Activated CD4-positive, alpha-beta T cell treated with anti-CD3 and anti-CD28 coated beads for 48 hours (primary cell): ENCODE measurements around the gene S100A5.
A peak's percentile ranks its signal among the peaks of the same experiment; 100 is the strongest.
"Not testable (repeated sequence)": the region's sequence is repeated elsewhere in the genome, so short reads cannot be mapped to it uniquely, and the experiment has no call there.

ENCODE experiments used
- DNase-seq: peaks from one replicate; pipeline ENCODE4 v3.0.0-alpha.2; 2020

Gene S100A5

DNA sequence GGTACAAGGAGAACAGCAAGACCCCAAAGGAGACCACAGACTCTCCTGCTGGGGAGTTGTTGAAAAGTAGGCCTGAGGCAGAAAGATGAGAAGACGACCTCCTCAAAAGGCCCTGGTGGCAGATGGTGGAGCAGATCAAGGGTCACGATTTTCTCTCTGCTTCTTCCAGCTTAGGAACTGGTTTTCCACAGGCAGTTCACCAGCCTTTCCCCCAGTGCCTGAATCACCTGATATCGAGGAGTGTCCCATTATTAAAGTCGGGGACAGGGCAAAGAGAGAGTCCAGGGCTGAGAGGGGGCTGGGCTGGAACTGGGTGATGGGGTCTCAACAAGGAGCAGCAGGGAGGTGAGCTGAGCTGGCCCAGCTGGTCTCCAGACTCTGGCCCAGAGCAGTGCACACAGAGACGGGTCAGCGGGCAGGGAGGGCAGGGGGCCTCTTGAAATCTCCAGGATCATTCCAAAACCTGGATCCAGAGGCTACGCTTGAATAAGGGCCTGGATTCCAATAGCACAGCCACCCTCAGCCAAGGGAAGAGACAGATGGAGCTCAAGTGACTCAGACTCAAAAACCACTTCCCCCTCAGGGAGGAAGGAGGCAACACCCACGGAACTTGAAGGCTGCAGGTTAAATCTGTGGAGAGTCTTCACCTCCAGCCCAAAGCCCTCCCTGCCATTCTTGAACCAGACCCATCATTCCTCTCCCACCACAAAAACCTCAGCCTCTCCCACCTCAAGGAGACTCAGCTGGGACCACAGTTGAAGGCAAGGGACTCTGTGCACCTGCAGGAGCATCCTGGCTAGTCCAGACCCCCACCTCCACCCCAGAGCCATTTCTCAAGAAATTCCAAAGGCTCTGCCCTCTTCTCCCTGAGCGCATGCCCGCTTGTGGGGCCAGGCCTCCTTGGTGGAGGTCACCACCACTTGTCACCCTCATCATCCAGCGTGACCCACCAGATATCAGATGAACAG is at the start of gene S100A5:
S100A5 (minus strand) TSS at position 541 of the 968 bp plus-strand sequence. CDS start 743 bp downstream, outside the sequence.
- DNase-seq: peak; percentile 61

DNA sequence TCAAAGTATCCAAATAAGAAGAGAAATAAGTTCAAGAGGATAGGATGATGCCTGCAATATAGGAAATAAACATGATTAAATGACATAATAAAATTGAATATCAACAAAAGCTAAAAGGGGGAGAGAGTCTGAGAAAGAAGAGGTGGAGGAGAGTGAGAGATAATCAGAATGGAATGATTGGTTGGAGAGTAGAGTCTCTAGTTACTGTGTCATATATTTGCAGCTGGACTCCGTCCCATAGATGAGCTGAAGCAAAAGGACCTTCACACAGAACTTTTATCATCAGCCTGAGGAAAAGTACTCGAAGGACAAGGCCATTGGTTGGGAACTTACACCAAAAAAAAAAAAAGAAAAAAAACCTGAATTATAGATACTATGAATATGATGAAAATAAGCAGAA is 47.7 kb upstream of the S100A5 start:
- no peak for DNase-seq

DNA sequence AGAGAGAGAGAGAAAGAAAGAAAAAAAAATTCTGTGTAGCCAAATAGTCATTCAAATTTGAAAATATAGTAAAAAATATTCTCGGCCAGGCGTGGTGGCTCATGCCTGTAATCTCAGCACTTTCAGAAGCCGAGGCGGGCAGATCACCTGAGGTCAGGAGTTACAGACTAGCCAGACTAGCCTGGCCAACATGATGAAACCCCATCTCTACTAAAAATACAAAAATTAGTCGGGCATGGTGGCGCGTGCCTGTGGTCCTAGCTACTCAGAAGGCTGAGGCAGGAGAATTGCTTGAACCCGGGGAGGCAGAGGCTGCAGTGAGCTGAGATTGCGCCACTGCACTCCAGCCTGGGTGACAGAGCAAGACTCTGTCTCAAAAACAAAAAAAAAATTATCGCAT is 47.3 kb upstream of the S100A5 start:
- DNase-seq: not testable (repeated sequence)

GRCh38 chr1:153587314-153587713 is 46.6 kb upstream of the S100A5 start:
- DNase-seq: no peak

- DNase-seq: no peak
Observed at GRCh38 chr1:153586347-153586746, 45.6 kb upstream of the S100A5 start.

GRCh38 chr1:153585006-153585405 is 44.3 kb upstream of the S100A5 start:
- no peak for DNase-seq

DNA sequence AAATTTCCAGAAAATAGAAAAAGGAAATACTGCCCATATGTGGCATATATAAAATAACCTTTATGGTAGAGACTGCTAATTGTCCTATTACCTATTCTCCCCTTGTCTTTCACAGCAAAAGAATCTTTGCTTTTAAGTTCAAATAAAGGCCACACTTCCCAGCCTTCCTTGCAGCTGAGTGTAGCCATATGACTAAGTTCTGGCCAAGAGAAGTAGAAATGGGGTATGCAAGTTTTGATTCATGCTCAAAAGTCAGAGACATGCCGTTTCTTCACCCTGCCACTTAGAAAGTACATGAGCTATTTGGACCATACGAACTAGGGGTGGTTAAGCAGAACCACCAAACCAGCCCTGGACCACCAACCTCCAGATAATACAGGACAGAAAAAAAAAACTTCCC is 43.2 kb upstream of the S100A5 start:
- DNase-seq: no peak

DNA sequence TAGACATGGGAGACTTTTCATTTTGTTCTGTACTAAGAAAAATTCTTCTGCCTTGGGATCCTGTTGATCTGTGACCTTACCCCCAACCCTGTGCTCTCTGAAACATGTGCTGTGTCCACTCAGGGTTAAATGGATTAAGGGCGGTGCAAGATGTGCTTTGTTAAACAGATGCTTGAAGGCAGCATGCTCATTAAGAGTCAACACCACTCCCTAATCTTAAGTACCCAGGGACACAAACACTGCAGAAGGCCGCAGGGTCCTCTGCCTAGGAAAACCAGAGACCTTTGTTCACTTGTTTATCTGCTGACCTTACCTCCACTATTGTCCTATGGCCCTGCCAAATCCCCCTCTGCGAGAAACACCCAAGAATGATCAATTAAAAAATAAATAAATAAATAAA is 42.8 kb upstream of the S100A5 start:
- not testable (repeated sequence) for DNase-seq

DNA sequence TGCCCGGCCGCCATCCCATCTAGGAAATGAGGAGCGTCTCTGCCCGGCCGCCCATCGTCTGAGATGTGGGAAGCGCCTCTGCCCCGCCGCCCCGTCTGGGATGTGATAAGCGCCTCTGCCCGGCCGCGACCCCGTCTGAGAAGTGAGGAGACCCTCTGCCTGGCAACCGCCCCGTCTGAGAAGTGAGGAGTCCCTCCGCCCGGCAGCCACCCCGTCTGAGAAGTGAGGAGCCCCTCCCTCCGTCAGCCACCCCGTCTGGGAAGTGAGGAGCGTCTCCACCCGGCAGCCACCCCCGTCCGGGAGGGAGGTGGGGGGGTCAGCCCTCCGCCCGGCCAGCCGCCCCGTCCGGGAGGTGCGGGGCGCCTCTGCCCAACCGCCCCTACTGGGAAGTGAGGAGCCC is 42.1 kb upstream of the S100A5 start:
- DNase-seq: not testable (repeated sequence)

GRCh38 chr1:153578936-153579335 is 38.2 kb upstream of the S100A5 start:
- no peak for DNase-seq

- no peak for DNase-seq
Observed at GRCh38 chr1:153578490-153578889, 37.8 kb upstream of the S100A5 start.

- DNase-seq: no peak
Observed at GRCh38 chr1:153577624-153578051, 36.9 kb upstream of the S100A5 start.

GRCh38 chr1:153577138-153577537 is 36.4 kb upstream of the S100A5 start:
- DNase-seq: no peak

DNA sequence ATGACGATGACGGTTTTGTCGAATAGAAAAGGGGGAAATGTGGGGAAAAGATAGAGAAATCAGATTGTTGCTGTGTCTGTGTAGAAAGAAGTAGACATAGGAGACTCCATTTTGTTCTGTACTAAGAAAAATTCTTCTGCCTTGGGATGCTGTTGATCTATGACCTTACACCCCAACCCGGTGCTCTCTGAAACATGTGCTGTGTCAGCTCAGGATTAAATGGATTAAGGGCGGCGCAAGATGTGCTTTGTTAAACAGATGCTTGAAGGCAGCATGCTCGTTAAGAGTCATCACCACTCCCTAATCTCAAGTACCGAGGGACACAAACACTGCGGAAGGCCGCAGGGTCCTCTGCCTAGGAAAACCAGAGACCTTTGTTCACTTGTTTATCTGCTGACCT is 34.8 kb upstream of the S100A5 start:
- DNase-seq: not testable (repeated sequence)

DNA sequence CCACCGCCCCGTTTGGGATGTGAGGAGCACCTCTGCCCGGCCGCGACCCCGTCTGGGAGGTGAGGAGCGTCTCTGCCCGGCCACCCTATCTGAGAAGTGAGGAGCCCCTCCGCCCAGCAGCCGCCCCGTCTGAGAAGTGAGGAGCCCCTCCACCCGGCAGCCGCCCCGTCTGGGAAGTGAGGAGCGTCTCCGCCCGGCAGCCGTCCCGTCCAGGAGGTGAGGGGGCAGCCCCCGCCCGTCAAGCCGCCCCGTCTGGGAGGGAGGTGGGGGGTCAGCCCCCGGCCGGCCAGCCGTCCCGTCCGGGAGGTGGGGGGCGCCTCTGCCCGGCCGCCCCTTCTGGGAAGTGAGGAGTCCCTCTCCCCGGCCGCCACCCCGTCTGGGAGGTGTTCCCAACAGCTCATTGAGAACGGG is 34.4 kb upstream of the S100A5 start:
- DNase-seq: not testable (repeated sequence)

DNA sequence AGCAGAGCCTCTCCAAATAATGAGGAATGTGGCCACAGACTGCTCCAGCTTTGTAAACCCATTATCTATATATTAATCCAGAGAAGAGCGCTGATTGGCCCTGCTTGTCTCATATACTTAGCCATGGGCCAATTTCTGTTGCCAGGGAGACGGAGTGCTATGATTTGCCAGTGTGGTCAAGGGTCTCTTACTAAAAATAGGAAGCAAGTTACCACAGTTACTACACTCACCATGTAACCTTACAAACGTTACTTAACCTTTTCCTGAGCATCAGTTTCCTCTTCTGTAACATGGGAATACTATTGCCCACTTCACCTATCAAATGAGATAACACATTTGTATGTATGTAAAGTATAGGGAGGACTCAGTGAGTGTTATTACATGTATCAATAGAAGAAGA is 32.6 kb upstream of the S100A5 start:
- DNase-seq: no peak

DNA sequence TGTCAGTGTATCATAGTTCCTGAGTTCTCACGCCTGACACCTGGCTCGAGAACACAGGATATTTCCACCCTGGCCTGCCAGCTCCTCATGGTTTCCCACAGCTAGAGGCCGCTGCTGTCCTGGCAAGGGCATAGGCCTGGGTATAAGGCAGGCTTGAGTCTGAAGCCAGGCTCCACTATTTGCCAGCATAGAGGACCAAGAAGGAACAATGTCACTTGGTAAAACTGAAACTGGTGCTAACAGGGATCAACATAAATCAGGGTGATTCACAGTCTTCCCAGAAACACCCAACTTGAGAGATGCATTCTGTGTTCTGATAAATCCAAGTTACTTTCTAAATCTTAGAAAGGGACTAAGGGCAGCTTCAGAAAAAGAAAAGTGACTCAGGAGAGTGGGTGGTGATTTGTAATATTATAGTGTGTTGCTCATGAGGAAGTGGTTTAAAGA is 31.9 kb upstream of the S100A5 start:
- peak; percentile 79 for DNase-seq

GRCh38 chr1:153571706-153572105 is 31.0 kb upstream of the S100A5 start:
- no peak for DNase-seq

GRCh38 chr1:153570874-153571273 is 30.1 kb upstream of the S100A5 start:
- DNase-seq: no peak

DNA sequence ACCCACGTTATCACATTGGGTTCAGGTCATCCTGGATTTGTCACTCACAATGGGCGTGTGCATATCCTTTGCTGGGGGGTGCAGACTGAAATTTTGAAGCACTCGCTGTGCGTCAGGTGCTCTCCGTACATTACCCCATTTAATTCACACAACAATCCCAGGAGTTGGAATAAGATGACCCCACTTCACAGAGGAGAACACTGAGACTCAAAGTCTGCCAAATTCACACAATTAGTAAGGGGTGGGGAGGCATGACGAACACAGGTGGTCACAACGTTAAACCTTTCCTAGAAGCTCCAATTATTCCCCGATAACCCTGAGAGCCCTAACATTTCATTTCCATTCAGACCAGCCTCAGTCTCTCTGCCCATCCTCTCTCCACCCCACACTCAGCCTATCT is 28.7 kb upstream of the S100A5 start:
- no peak for DNase-seq

DNA sequence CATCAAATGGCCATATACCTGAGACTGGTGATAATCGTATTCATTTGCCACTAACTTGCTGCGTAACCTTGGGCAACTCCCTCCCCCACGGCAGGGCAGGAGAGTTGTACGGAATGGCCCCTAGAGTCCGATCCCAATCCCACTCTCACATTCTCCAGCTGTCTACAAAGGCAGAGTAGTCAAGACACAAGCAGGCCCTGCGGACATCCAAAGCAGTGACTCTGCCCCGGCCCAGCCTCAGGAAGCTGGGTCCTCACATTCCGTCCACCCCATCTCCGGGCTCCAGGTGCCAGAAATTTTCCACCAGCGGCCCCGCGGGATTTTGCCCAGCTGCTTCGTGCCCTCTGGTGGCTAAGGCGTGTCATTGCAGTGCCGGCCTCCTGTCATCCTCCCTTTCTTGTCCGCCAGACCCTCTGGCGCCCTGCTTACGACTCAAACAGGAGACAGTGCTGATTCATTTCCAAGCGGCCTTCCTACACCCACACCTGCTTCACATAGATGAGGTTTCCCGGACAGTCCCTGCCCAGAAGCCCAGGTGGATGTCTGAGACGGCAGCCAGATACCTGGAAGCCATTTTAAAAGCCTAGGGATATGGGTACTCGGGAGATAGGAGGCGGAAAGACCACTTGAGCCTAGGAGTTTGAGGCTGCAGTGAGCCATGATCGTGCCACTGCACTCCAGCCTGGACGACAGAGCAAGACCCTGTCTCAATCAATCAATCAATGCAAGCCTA is 27.8 kb upstream of the S100A5 start:
- DNase-seq: peak; percentile 92

DNA sequence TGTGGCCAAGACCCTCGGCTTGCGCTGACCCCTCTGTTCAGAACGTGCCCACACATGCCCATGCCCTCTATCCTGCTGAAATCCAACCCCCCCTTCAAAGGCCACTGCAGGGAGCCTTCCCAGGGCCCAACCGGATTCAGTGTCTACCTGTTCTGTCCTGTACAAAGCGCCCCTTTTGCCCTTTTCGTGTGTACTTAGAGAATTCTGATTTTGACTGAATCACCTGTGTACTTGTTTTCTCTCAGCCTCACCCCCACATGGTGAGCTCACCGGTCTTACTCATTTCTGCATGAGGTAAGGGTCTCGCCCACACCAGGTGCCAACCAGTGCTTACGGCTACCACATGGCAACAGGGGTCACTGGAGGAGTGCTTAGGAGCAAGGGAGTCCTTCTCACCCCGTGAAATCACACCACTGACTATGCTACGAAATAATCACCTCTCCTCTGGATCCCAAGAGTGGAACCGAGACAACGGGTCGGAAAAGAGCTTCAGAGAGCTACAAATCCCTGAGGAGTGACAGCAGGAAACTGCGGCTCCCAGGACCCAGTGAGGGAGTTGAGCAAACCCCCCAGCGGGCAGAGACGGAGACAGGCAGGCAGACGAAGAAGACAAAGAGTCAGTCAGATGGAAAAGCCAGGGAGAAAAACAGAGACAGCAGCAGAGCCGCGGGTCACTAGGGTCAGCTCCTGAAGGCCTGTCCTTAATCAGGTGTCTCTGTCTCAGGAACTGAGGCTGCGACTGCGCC is 27.1 kb upstream of the S100A5 start:
- peak; percentile 84 for DNase-seq
